SW480 (cell line): ENCODE results near the gene SLC12A7.
"Not testable (repeated sequence)": the region's sequence is repeated elsewhere in the genome, so short reads cannot be mapped to it uniquely, and the experiment has no call there.

Experiments
- DNase-seq: peaks from one replicate; pipeline ENCODE4 v3.0.0-alpha.2; 2016; ENCODE audit warnings: low spot score

Gene SLC12A7

DNA sequence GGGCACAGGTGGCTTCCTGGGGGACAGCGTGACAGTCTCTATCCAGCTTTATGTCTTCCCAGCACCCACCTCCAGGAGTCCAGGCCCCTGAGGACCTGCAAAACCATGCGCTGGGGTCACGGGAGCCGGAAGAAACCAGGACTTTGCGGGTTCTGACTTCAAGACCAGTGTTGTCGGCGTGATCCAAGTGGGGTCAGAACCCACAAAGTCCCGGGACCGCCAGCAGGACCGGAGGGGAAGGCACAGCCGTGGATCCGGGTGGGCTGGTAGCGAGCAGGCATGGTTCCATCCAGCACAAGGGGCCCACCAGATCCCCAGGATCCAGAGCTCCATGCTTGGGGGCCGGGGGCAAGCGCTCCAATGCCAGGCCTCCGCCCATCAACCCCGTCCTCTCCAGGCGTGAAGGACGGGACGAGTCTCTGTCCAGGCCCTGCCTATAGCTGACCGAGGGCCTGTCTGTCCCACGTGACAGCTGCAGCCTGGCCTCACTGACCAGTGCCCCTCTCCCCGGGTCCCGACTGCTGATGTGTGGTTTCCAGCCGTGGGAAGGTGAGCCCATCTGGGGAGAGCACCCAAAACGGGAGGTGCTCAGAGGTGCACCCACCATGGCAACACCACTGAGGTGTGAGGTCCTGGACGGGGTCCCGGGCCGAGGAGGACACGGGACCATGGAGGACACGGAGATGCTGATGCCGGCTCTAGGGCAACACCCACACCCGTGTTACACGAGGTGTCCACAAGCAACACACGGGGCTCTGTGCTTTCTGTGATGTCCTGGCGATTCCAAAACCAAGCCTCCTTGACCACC is 48.9 kb downstream of the SLC12A7 start:
- no peak for DNase-seq

DNA sequence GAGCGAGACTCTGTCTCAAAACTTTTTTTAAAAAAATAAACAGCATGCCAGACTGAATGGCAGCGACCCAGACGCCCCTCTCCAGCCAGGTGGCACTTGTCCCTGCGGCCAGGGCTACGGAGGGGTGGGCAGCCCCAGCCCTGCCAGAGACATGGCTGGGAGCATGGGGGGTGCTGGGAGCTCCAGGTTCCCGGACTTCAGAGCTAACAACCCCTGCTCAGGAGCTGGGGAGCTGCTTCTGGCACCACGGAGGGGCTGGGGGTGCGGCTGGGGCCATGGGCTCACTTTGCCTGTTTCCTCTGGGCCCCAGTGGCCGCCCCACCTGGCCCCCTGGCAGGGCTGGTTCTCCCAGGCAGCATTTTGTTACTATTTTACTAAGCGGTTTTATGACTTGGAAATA is 49.9 kb downstream of the SLC12A7 start:
- DNase-seq: no peak

DNA sequence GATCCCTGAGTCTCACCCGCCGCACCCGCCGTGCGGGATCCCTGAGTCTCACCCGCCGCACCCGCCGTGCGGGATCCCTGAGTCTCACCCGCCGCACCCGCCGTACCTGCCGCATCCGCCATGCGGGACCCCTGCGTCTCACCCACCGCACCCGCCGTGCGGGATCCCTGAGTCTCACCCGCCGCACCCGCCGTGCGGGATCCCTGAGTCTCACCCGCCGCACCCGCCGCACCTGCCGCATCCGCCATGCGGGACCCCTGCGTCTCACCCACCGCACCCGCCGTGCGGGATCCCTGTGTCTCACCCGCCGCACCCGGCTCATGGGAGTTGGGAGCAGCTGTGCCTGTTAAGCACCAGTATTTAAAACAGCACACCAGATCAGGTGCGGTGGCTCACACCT is 50.6 kb downstream of the SLC12A7 start:
- not testable (repeated sequence) for DNase-seq

DNA sequence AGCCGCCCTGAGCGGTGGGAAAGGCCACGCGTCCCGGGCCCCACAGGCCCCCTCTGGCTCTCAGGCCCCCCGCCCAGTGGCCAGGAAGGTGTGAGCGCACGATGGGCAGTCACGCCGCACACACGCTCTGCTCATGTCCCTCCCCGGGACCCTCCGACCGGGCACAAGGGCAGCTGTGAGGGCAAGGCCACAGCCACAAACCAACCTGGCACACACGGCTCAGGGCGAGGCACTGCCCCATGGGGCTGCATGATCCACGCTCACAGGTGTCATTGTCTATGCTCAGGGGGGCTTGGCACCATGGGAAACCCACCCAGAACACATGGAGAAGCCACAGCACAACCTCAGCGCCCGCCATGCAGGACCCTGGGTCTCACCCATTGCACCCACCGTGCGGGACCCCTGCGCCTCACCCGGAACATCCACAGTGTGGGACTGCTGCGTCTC is 51.3 kb downstream of the SLC12A7 start:
- no peak for DNase-seq

DNA sequence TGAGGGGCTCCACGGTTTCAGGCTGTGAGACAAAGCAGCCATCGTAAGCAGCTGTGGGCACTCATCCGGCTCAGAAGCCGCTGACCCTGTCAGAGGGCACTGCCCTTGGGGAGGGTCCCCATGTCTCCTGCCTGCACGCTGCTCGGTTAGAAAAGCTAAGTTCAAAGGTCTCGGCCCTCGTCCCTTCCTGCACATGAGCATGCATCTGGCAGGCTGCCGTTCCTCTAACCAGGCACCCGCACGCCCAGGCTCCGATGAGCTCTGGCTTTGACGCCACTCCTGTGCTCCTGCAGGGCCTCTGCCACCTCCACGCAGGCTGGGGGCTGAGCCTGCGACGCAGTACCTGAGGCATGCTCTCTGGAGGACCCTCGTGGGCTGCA is 52.0 kb downstream of the SLC12A7 start:
- no peak for DNase-seq

DNA sequence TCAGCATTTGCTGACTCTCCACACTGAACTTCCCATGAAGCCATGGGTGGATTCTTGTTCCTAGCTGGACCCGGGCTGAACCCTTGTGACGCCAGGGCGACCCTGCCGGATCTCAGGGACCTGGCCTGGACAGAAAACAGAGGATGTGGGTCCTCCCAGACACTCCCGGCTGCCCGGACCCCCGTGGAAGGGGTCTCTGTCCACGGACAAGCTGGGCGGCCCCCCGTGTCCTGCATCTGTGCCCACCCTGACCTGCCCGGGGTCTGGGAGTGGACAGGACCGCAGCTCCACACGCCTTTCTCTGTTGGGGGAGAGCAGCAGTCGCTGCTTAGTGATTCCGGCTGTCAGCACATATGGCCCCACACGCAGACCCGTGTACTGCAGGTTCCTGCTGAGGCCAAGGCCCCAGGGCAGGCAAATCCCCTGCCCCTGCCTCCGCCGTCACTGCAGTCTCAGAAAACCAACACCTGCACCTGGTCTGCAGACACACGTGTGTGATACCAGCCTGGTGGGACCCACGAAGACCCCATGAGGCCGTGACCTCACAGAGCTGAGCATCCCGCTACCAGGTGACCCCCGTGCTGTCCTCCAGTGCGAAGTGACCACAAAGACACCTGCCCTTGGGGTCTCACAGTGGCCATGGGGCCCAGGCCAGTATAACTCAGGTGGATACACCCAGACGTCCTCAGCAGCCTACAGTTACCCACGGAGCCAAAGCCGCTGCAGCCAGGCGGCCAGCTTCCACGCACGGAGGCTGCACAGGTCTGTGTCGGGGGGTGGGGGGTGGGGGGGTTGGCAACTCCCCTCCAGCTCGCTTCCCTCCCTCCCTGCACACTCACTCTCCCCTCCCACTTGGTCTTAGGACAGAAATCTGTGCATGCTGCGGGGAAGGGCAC is 52.6 kb downstream of the SLC12A7 start:
- no peak for DNase-seq

DNA sequence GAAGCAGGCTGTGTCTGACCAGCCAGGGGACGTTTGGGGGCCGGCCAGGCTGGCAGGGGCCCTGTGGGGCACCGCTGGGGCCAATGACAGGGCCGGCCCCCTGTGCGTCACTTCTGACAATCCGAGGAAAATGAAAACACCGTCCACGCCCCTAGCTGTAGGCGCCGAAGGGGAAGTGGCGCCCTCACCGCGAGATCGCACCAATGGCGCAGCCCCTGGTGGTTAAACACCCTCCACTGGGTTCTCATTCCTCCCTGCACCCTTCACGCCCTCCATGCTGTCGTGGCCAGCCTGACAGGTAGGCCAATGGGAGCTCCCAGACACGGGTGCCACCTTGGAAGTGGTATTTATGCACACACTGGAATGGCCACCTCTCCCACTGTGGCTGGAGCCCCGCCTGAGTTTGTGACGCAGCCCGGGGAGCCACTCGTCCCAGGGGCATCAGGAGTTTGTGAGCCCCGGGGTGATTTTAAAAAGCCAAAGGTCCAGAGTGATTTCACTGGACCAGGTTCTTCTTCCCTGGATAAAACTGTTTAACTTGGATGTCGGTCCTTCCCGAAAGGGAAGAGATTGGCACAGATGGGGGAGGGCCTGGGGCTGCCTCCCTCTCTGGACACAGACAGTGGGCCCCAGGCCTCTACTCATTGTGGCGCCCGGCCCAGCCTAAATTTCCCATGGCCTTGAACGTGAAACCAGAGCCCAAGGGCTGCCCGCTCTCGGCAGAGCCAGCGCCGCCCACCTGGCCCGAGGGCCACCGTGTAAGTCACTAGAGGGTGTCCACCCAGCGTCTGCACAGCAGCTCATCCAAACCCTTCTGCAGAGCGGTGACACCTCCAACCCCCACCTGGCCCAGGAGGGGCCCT is 53.5 kb downstream of the SLC12A7 start:
- no peak for DNase-seq

DNA sequence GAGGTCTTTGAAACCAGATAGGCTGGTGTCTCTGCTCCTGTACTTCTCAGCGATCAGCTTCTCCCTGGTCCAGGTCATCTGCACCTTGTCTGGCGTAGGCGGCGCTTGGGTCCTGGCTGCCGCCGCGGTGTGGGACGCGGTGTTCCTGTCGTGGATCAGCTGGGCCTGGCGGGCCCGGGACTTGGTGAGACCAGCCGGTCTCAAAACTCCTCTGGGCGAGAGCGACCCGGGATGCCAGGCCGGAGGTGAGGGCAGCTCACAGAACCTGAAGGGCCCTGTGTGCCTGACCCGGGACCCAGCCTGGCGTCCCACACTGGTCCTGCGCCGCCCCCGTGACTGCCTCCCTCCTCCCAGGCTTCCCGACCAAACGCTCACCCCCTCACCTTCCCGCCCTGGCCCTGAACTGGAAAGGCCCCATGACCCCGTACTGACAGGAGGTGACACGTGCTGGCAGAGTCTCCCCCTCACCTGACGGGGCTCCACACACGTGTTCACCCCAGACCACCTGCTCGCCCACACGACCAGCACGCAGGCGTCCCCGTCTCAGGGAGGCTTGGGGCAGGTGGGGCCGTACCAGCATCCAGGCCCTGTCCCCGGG is 54.3 kb downstream of the SLC12A7 start:
- no peak for DNase-seq

DNA sequence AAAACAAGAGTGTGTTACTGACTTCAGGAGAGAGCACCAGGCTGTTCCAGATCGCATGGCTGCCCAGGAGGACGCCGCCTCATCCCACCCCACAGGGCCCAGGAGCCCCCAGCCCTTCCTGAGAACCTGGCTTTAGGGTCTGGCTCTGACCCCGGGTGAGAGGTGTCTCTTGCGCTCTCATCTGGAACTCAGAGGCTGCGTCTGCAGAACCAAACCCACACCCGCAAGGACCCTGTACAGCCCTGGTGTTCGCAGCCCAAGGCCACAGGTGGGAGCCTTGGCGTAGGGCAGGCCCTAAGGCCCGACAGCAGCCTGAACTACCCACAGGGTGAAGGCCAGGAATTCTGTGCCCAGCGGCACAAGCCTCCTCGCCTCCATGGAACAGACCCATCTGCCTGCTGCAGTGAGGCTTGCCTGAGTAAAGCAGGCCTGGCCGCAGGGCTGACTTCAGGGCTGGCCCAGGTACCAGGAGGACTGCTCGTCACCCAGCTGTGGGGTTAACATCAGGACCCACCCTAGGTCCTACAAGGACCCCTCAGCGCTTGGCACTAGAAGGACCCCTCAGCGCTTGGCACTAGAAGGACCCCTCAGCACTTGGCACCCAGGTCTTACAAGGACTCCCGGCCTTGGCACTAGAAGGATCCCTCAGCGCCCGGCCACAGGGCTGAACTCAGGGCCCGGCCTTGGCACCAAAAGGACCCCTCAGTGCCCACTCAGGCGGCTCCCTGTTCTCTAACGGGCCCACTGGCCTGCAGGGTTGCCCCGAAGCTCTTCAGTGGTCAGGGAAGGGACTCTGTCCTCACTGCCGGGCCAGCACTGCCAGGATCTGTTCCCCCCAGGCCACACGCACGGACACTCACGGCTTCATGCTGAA is 55.0 kb downstream of the SLC12A7 start:
- no peak for DNase-seq

DNA sequence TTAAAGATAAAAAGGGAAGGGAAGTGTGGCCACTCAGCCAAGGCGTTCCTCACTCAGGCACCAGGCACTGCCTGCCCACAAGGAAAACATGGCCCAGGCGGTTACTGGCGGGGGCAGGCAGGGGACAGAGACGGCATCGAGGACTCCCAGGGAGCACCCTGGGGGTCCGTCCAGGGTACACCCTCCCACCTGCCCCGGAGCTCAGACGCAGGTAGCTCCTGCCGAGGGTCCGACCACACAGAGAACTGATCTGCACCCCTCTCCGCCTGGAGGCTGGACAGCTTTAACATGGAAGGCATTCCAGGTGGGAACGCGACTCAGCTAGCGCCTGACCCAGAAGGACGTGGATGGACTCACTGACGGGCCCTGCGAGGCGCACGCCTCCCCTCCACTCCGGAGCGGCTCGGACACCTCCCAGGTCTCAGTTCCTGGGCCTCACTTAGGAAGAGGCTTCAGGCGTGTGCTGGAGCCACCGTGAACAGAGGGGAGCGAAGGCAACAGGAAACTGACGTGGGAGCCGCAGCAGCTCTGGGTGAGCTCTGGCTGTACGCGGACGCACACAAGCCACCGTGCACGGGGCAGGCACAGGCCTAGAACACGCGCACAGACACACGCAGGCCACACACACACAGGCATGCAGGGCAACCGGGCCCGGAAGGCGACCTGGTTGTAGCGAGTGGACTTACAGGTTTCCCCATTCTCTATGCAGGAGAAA is 55.8 kb downstream of the SLC12A7 start:
- no peak for DNase-seq

DNA sequence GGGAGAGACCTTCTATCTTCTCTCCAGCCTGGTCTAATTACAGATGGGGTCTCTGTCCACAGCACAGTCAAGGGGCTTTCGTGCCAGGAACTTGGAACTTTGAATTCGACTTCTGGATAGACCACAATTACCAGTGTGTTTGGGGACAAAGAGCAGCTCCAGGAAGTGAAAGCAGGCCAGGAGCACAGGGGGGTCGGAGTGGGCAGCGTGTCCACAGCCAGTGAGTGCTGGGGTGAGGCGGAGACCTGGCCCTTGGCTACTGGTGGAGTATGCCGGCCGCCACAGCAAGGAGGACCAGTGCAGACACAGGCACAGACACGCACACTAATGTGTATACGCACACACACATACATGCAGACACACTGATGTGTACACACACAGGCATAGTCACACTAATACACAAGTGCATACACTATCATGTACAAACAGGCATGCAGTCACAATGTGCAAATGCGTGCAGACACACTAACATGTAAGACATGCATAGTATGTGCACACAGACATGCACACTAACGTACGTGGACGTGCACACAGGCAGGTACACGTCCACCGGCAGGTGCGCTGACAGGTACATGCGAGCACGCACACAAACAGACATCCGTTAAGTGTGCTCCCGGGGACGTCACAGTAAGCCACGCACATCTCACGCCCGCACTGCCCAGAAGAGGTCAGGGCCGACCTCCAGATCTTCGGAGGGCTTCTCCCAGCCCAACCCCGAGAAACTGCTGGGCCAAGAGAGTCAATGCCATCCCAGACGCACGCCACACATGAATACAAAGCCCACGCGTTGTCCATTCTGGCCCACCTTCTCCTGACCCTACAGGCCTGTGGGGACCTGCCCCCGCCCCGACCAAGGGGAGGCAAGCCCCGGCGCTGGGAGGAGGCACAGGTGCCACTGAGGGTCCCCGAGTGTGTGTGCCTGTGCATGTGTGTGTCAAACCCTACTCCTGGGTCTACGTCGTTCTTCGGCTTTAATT is 56.8 kb downstream of the SLC12A7 start:
- no peak for DNase-seq

DNA sequence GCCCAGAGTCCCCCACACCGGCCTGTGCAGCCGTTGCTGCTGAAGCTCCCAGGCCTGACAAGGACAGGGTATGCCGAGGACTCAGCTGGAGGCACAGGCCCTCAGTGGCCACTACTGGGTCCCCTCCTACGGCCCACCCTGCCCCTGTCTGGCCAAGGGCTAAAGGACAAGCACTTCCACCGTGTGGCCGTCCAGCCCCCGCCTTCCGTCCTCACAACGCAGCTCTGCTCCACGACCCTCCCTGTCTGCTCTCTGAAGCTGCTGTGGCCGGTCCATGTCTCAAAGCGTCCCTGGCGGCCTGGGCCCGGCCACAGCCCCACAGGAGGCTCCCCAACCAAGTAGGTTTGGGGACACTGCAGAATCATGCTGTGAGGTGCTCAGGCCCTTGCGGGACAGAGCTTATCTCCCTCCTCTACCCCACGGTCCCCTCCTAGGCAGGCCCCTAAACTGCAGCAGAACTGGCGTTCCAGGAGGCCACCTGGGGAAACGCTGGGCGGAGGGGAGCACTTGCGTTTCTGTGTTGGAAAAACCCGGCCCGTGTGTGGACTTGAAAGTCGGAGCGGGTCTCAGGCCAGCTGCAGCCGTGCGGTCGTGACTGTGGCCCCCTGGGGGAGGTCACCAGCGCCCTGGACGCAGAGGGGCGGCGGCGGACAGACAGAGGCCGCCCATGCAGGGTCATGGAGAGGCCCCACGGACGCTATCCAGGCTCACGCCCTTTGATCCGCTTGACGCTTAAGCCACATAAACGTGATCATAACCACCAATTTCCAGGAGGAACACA is 57.7 kb downstream of the SLC12A7 start:
- no peak for DNase-seq

DNA sequence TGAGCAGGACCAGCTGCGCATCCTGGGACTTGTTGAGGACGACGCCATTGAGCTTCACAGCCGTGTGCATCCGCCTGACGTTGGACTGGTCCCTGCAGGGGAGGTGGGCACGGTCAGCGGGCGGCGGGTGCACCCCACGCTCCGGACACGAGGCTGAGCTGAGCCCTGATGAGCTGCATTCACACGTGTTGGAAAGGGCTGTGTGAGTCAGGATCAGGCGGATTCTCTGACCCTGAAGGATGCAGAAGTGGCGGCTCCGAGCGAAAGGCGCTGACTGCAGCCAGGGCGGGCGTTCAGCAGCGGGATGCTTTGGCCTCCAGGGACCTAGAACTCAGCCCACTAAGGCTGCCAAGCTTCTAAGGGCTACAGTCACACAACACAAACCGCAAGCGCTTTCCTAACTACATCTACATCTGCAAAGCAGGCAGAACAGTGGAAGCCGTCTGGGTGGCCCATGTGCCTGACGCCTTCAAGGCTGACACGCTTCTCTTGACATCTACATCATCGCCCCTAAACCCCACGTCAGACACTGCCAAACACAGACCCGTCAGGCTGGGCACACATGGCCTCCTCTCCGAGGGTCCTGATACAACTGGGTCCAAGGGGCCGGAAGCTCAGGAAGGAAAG is 58.4 kb downstream of the SLC12A7 start:
- DNase-seq: no peak

DNA sequence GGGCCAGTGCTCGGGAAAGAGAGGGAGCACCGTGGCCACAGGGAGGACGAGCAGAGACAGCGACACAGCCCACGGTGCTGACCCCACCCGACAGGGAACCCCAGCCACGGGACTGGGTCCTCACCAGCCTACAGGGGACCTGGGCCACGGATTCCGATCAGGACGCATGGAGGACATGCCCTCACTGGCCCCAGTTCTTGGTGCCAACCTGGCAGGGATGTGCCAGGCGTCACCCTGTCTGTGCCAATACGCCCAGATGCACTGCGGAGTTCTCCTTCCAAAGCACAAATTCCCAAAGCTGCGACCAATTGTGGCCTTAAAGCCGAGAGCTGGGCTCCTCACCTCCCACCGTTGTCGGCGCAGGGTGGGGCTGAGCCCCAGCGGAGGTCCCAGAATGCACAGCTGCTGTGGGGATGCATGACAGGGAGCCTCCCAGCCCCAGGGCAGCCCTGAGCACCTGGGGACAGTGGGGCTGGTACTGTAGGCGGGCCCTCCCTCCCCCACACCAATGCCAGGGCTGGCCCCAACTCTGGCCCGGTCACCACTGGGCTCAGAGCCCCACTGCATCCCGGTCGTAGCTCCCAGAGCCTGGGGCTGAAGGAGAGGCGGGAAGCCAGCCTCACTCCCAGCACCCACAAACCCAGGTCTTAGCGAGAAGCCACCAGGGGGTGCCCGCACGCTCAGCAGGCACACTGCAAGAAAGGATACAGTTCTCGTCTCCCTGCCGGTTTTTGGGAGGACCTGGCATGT is 59.0 kb downstream of the SLC12A7 start:
- DNase-seq: no peak

DNA sequence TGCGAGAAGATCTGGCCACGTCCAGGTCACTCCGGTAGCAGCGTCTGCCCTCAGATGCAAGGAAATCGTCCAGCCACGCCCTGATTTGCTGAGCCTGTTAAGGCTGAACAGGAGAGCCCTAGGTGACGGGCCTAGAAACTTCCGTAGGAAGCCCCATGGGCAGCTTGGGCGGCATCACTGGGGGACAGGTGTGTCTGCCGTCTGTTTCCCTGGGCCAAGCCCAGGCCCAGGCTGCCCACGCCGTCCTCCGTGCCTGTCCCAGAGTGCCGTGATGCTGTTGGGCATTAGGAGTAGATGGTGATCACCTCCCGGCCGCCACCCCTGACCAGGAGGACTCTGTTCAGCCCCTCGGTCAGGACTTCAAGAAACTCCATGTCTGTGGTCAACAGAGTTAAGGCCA is 59.8 kb downstream of the SLC12A7 start:
- no peak for DNase-seq

DNA sequence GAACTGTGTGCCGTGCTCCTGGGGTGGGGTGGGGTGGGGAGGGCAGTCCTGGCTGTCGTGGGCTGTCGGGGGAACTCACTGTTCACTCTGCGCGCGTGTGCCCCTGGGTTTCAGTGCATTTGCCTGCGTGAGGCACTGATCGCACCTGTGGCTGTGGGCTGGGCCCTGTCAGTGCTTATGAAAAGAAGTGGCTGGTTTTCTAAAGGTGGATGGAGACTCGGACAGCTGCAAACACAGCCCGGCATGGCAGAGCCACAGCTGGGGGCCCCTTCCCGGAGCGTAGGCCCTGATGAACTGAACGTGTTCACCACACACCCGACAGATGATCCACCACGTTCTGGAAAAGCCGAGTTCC is 60.5 kb downstream of the SLC12A7 start:
- no peak for DNase-seq
